PC-9 (cell line): Measurements from ENCODE around the gene ZMYND10. TPM values are rescaled to one million over a fixed set of nuclear protein-coding genes. Genes with fewer than 3 reads are reported as not detected.
A peak's percentile ranks its signal among the peaks of the same experiment; 100 is the strongest.

Experiments
- BruUV-seq: library from RNA; stranded (reverse); fragments of 400-500 nt; replicated peaks from 2 replicates; lab custom pipeline; 2021; lab: Mats Ljungman, UMichigan
- CTCF ChIA-PET: fragments of 300-600 bp; sonication (Branson Sonifier 250); formaldehyde crosslinking; loops from one replicate; lab custom pipeline; 2022; ENCODE audit warnings: antibody characterized with exemption; lab: Charles Lee
- POLR2A ChIA-PET: fragments of 300-600 bp; sonication (Branson Sonifier 250); formaldehyde crosslinking; loops from one replicate; lab custom pipeline; 2022; ENCODE audit warnings: antibody characterized with exemption; ENCODE audit not compliant: unreplicated experiment; lab: Charles Lee
- DNase-seq, 2 experiments: peaks; one replicate each; pipeline versions ENCODE4 v3.0.0 to v3.0.0-alpha.2; 2015 to 2022; ENCODE audit warnings: mixed read lengths in 1 of 2
- H2AFZ ChIP-seq: fragments of 200-600 bp; sonication (generic); 2 replicates; pipeline ENCODE4 v1.8.1; 2017; ENCODE audit warnings: antibody characterized with exemption
- H3F3A ChIP-seq: fragments of 200-600 bp; sonication (generic); 2 replicates; pipeline ENCODE4 v1.8.1; 2017; ENCODE audit warnings: antibody characterized with exemption, mild to moderate bottlenecking, low read depth; ENCODE audit not compliant: insufficient read depth
- H3K27ac ChIP-seq: fragments of 200-600 bp; sonication (generic); 2 replicates; pipeline ENCODE4 v1.6.1; 2016; ENCODE audit warnings: mixed run types
- H3K27me3 ChIP-seq: fragments of 200-600 bp; sonication (generic); 2 replicates; pipeline ENCODE4 v1.6.1; 2016; ENCODE audit warnings: low read depth, mixed run types; ENCODE audit not compliant: insufficient read depth
- H3K36me3 ChIP-seq: fragments of 200-600 bp; sonication (generic); 2 replicates; pipeline ENCODE4 v1.6.1; 2016; ENCODE audit warnings: low read depth, mixed run types
- H3K4me1 ChIP-seq: fragments of 200-600 bp; sonication (generic); replicated peaks from 2 replicates; pipeline ENCODE4 v1.6.1; 2016; ENCODE audit warnings: mixed run types; ENCODE audit not compliant: insufficient read depth
- H3K4me2 ChIP-seq: fragments of 200-600 bp; sonication (generic); 2 replicates; pipeline ENCODE4 v1.6.1; 2017; ENCODE audit warnings: mixed run types
- H3K4me3 ChIP-seq: fragments of 200-600 bp; sonication (generic); 2 replicates; pipeline ENCODE4 v1.6.1; 2016; ENCODE audit warnings: mixed run types
- H3K79me2 ChIP-seq: fragments of 200-600 bp; sonication (generic); 2 replicates; pipeline ENCODE4 v1.6.1; 2017; ENCODE audit warnings: low read depth, mixed run types
- H3K9me2 ChIP-seq: fragments of 200-600 bp; sonication (generic); 2 replicates; pipeline ENCODE4 v1.8.1; 2017; ENCODE audit warnings: mild to moderate bottlenecking; ENCODE audit not compliant: insufficient read depth
- H3K9me3 ChIP-seq: fragments of 200-600 bp; sonication (generic); 2 replicates; pipeline ENCODE4 v1.8.1; 2016; ENCODE audit warnings: low read depth; ENCODE audit not compliant: insufficient read depth
- H4K20me1 ChIP-seq: fragments of 200-600 bp; sonication (generic); 2 replicates; pipeline ENCODE4 v1.8.1; 2017; ENCODE audit not compliant: insufficient read depth
- EZH2 ChIP-seq: fragments of 200-600 bp; sonication (generic); IDR thresholded peaks from 2 replicates; pipeline ENCODE4 v1.8.0; 2017; ENCODE audit warnings: antibody characterized with exemption, low read depth
- intact Hi-C: fragments of 100-400 bp; cut with micrococcal nuclease; formaldehyde crosslinking; loops from one replicate; pipeline ENCODE4 v1.10.0; 2022; ENCODE audit not compliant: unreplicated experiment
- total RNA-seq: library from RNA; stranded (reverse); gene quantifications from 2 replicates; pipeline ENCODE4 v1.2.3, GENCODE V29; 2021
- TF ChIP-seq, protein P1 (sequence below): fragments of 200-600 bp; sonication (generic); conservative IDR thresholded peaks from 2 replicates; pipeline ENCODE4 v1.6.1; 2017; ENCODE audit warnings: mixed run types, antibody characterized with exemption, mild to moderate bottlenecking, moderate library complexity

The ZMYND10 gene
- total RNA-seq, 1 experiment from 2014 or later = 4.4 TPM

DNA sequence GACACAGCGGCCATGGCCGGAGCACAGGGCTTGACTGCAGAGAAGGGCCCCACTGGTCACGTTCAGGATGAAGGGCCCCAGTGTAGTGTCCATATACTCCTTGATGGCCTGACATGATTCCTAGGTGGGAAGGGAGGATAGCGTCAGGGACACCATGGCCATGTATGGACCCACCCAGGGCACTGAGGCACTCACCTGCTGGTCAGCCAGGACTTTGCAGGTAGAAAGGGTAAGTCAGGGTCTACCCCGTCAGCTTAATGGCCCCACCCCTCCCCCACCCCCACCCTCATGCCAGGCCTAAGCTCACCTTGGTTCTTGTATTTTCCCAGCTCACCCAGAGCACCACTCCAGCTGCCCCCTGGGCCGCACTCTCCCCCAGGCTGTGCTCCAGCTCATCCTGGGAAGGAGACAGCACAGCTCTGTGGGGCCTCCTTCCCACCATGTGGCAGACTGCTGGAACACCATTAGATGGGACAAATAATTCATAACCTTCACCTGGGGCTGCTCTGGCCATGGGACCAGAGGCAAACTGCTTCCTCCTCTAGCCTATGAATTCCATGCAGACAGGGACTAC lies 44.8 kb downstream of the ZMYND10 start:
- intact Hi-C loops = loop anchor here (1.0 kb wide), 1 partner anchor 35 kb away; no protein-coding TSS in a partner anchor
- BruUV-seq = no TSS peak
- TF ChIP-seq EZH2 = no peak
- TF ChIP-seq, protein P1, sequence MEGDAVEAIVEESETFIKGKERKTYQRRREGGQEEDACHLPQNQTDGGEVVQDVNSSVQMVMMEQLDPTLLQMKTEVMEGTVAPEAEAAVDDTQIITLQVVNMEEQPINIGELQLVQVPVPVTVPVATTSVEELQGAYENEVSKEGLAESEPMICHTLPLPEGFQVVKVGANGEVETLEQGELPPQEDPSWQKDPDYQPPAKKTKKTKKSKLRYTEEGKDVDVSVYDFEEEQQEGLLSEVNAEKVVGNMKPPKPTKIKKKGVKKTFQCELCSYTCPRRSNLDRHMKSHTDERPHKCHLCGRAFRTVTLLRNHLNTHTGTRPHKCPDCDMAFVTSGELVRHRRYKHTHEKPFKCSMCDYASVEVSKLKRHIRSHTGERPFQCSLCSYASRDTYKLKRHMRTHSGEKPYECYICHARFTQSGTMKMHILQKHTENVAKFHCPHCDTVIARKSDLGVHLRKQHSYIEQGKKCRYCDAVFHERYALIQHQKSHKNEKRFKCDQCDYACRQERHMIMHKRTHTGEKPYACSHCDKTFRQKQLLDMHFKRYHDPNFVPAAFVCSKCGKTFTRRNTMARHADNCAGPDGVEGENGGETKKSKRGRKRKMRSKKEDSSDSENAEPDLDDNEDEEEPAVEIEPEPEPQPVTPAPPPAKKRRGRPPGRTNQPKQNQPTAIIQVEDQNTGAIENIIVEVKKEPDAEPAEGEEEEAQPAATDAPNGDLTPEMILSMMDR = no peak
- H3K36me3 ChIP-seq = no peaks in the 10 kb centered on the region
- DNase-seq = no peak
- H3K4me1 ChIP-seq = peaks cover 20% of the 10 kb centered on the region
- H3K4me2 ChIP-seq = peak overlapping the region; percentile 80
- H3K9me2 ChIP-seq = no peaks in the 10 kb centered on the region
- H3K9me3 ChIP-seq = no peaks in the 10 kb centered on the region
- H3K27me3 ChIP-seq = no peaks in the 10 kb centered on the region
- H3K4me3 ChIP-seq = no peak overlapping the region; the same call in 1 of the 2 replicates
- POLR2A ChIA-PET = no interaction called here
- 0 out of 2 replicates have a peak, but pooled peaks cover 10% of the 10 kb centered on the region for H3K79me2 ChIP-seq
- H3K27ac ChIP-seq = peak overlapping the region; percentile 76
- peaks cover 9% of the 10 kb centered on the region; the same call in 1 of the 2 replicates for H3F3A ChIP-seq
- CTCF ChIA-PET = no interaction called here
- H2AFZ ChIP-seq = no peak overlapping the region
- no peaks in the 10 kb centered on the region for H4K20me1 ChIP-seq

DNA sequence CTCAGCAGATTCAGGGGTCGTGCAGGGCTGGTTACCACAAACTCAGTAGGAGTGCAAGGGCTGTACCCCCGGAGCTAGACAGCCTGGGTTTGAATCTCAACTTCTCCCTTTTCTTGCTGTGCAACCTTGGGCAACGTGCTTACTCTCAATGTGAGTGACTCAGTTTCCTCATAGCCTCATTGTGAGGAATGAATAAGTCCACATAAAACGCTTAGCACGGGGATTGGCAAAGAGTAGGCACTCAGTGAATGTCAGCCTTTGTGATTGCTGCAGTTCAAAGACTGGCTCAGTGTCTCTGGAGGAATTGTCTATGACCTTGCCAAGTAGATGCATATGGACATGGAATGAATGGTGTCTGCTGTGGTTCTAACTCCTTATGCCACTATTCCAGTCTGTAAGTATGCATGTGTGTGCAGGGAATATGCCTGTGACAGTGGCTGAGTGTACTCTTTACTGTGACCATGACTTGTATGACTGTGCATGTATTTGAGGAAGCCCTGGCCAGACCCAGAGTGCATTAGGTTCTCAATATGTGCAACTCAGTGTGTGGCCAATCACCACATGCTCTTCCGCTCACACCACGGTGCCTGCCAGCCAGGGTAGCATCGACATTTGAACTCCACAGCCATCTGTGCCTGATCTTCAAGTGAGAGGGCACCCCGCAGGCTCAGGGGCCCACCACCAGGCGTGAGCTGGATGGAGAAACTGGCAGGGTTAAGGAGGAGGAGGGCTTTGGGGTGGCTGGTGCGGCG lies 45.4 kb downstream of the ZMYND10 start:
- POLR2A ChIA-PET = interaction anchor here (0.6 to 1.2 kb wide), 8 partner anchors 17 to 328 kb away, joined by 5 to 36 read pairs (median 8); partner anchors contain the start of genes SEMA3B and TUSC2
- H3K79me2 ChIP-seq = 0 out of 2 replicates have a peak, but pooled peaks cover 10% of the 10 kb centered on the region

More for the DNA sequence above, 45.4 kb downstream of the ZMYND10 start:
- Histone ChIP-seq H3K9me3 (no peaks in the 10 kb centered on the region), H3K27ac (peak overlapping the region; percentile 76), H3K27me3 (no peaks in the 10 kb centered on the region), H3K4me1 (peaks cover 20% of the 10 kb centered on the region), H3K4me2 (peak overlapping the region; percentile 80), H4K20me1 (no peaks in the 10 kb centered on the region), H3F3A (peaks cover 9% of the 10 kb centered on the region; the same call in 1 of the 2 replicates), H3K36me3 (no peaks in the 10 kb centered on the region), H3K4me3 (peak overlapping the region; percentile 48; the same call in 1 of the 2 replicates), H2AFZ (no peak overlapping the region; the same call in 1 of the 2 replicates), H3K9me2 (no peaks in the 10 kb centered on the region)
- CTCF ChIA-PET = interaction anchor here (0.6 to 0.9 kb wide), 5 partner anchors 18 to 54 kb away, joined by 3 to 7 read pairs (median 3); partner anchors contain the start of gene TUSC2
- DNase-seq = no peak
- TF ChIP-seq EZH2 = no peak
- TF ChIP-seq, protein P1 = no peak
- TSS peak; percentile 95 for BruUV-seq
- intact Hi-C loops = loop anchor here (1.0 to 2.0 kb wide), 3 partner anchors 17 to 35 kb away; no protein-coding TSS in a partner anchor
